Measurements from ENCODE around the gene LARP4B. TPM values are rescaled to one million over a fixed set of nuclear protein-coding genes. Genes with fewer than 3 reads are reported as not detected.

LARP4B gene
- total and polyA plus RNA-seq, 2 of the 13 experiments (the other 11 are each of a cell fraction or from before 2014, with no cell fraction given) = 19.5 to 30.2 TPM

- peak; percentile 49; the same call in 1 of the 2 replicates for TF ChIP-seq ZNF609 (CRISPR knock-in tag; IDR thresholded peaks at IDR 0.05; ENCODE audit: borderline replicate concordance)
- no peak for TF ChIP-seq ZFYVE20 (CRISPR knock-in tag; IDR thresholded peaks at IDR 0.05; ENCODE audit: borderline replicate concordance, low read depth)
- no peak for TF ChIP-seq FUBP1 (CRISPR knock-in tag; IDR thresholded peaks at IDR 0.05; ENCODE audit: borderline replicate concordance)
- TF ChIP-seq MEIS2 (CRISPR knock-in tag; IDR thresholded peaks at IDR 0.05) = 0 out of 2 replicates have a peak, but pooled peaks have one; percentile 69
- TF ChIP-seq NFE2L1 (CRISPR knock-in tag; IDR thresholded peaks at IDR 0.05; ENCODE audit: borderline replicate concordance) = no peak
- TF ChIP-seq MYC (CRISPR knock-in tag; IDR thresholded peaks at IDR 0.05; ENCODE audit: borderline replicate concordance) = peak; percentile 75; the same call in 1 of the 2 replicates
- no peak for TF ChIP-seq REPIN1 (CRISPR knock-in tag; IDR thresholded peaks at IDR 0.05; ENCODE audit: borderline replicate concordance, low read depth)
- TF ChIP-seq TBP (CRISPR knock-in tag; IDR thresholded peaks at IDR 0.05) = no peak
- no peak for TF ChIP-seq ZNF34 (CRISPR knock-in tag; IDR thresholded peaks at IDR 0.05; ENCODE audit: borderline replicate concordance)
- TF ChIP-seq HOXD1 (CRISPR knock-in tag; IDR thresholded peaks at IDR 0.05) = no peak
- TF ChIP-seq HMGXB4 (CRISPR knock-in tag; IDR thresholded peaks at IDR 0.05; ENCODE audit: borderline replicate concordance in 1 of 2, low read depth in 1 of 2) = peak in 1 of 2 experiments; percentile 32; a peak in 1 of 4 replicates
- no peak for TF ChIP-seq HHEX (CRISPR knock-in tag; IDR thresholded peaks at IDR 0.05)
- TF ChIP-seq REL (CRISPR knock-in tag; conservative IDR thresholded peaks at IDR 0.05) = no peak
- TF ChIP-seq ZNF44 (CRISPR knock-in tag; IDR thresholded peaks at IDR 0.05) = no peak
Measured at GRCh38 chr10:788796-789748, 142.4 kb downstream of the LARP4B start (continued).
